K562 (cell line): ENCODE results near the gene METTL3. TPM values are rescaled to one million over a fixed set of nuclear protein-coding genes. Genes with fewer than 3 reads are reported as not detected.

ENCODE experiments used
- ARID1B ChIP-seq: fragments of 450-650 bp; IDR thresholded peaks from 2 replicates; pipeline ENCODE4 v1.6.1; 2016; ENCODE audit warnings: antibody characterized with exemption, mild to moderate bottlenecking, inconsistent platforms
- BACH1 ChIP-seq: fragments of 200-800 bp; sonication (Bioruptor generic); IDR thresholded peaks from 2 replicates; pipeline ENCODE4 v1.6.1; 2016; ENCODE audit warnings: missing genetic modification characterization, missing compliant biosample characterization
- C11orf30 ChIP-seq: fragments of 450-650 bp; IDR thresholded peaks from 2 replicates; pipeline ENCODE4 v1.6.1; 2016; ENCODE audit warnings: low read depth, mild to moderate bottlenecking
- ERF ChIP-seq: fragments of 450-650 bp; formaldehyde crosslinking; IDR thresholded peaks from 2 replicates; pipeline ENCODE4 v1.4.0; 2020; ENCODE audit warnings: mild to moderate bottlenecking, mixed read lengths
- ESRRA ChIP-seq: fragments of 450-650 bp; IDR thresholded peaks from 2 replicates; pipeline ENCODE4 v1.6.1; 2014; ENCODE audit warnings: low read depth, mild to moderate bottlenecking, moderate library complexity, borderline replicate concordance
- KDM2B ChIP-seq: fragments of 250-450 bp; sonication (Bioruptor Pico); IDR thresholded peaks from 2 replicates; pipeline ENCODE4 v1.8.0; 2021; ENCODE audit warnings: mild to moderate bottlenecking, moderate library complexity
- LEF1 ChIP-seq: fragments of 450-650 bp; IDR thresholded peaks from 2 replicates; pipeline ENCODE4 v1.6.1; 2016; ENCODE audit warnings: mild to moderate bottlenecking
- MAFK ChIP-seq: IDR thresholded peaks from 2 replicates; pipeline ENCODE4 v1.6.1; 2011; ENCODE audit warnings: low read length, improper control_type of control experiment
- NFIX ChIP-seq: fragments of 250-450 bp; sonication (Bioruptor Pico); IDR thresholded peaks from 2 replicates; pipeline ENCODE4 v1.4.0; 2020; ENCODE audit warnings: low read depth, mild to moderate bottlenecking, moderate library complexity
- NR2C1 ChIP-seq, 2 experiments: fragments of 450-650 bp; IDR thresholded peaks; 2 replicates each; pipeline ENCODE4 v1.6.1; 2017; ENCODE audit warnings: mild to moderate bottlenecking in 2 of 2, antibody characterized with exemption in 1 of 2, inconsistent platforms in 1 of 2, missing compliant biosample characterization in 1 of 2, missing genetic modification characterization in 1 of 2
- PHB ChIP-seq: fragments of 250-450 bp; sonication (Bioruptor Pico); IDR thresholded peaks from 2 replicates; pipeline ENCODE4 v1.5.0; 2021
- PPARD ChIP-seq: fragments of 250-450 bp; sonication (Bioruptor Pico); IDR thresholded peaks from 2 replicates; pipeline ENCODE4 v1.8.0; 2022; ENCODE audit warnings: inconsistent platforms, mild to moderate bottlenecking, moderate library complexity
- SMARCA4 ChIP-seq: fragments of 450-650 bp; IDR thresholded peaks from 2 replicates; pipeline ENCODE4 v1.6.1; 2016
- THRAP3 ChIP-seq: fragments of 450-650 bp; IDR thresholded peaks from 2 replicates; pipeline ENCODE4 v1.6.1; 2016; ENCODE audit warnings: mild to moderate bottlenecking, inconsistent platforms, borderline replicate concordance
- ZNF174 ChIP-seq: fragments of 250-450 bp; sonication (Bioruptor Pico); IDR thresholded peaks from 2 replicates; pipeline ENCODE4 v1.4.0; 2020; ENCODE audit warnings: mild to moderate bottlenecking
- polyA plus RNA-seq, 8 experiments: library from polyadenylated mRNA; depleted of rRNA in 4 of 8; stranded (reverse) in 5 of 8; unstranded in 3 of 8; fragments of >200 nt; fragmentation: Nextera tagmentation in 2 of 8; fragmentation: Illumina TruSeq in 1 of 8; extraction: Ambion mirVana in 2 of 8; extraction: Trizol in 1 of 8; gene quantifications; 2 replicates each; pipeline versions ENCODE4 v1.2.1 to v1.2.3, GENCODE V29; 2011 to 2014; ENCODE audit warnings: inconsistent platforms in 1 of 8, missing spikeins in 1 of 8
- total RNA-seq, 7 experiments: library from RNA; depleted of rRNA in 6 of 7; stranded (reverse); fragments of >200 nt in 6 of 7; fragmentation: Illumina TruSeq in 2 of 7; extraction: Trizol in 2 of 7; gene quantifications; 2 replicates each; pipeline versions ENCODE4 v1.2.1 to v1.2.3, GENCODE V29; 2011 to 2021; ENCODE audit warnings: low replicate concordance in 1 of 7
- TF ChIP-seq, protein P1 (sequence below), 3 experiments: IDR thresholded peaks in 2 of 3; conservative IDR thresholded peaks in 1 of 3; 2 replicates each; pipeline ENCODE4 v1.5.1; 2011 to 2012; ENCODE audit warnings: low read length in 3 of 3, mild to moderate bottlenecking in 3 of 3, control low read depth in 2 of 3, improper control_type of control experiment in 1 of 3, inconsistent platforms in 1 of 3, low read depth in 1 of 3, mixed read lengths in 1 of 3, moderate library complexity in 1 of 3; ENCODE audit not compliant: insufficient read depth in 2 of 3
- TF ChIP-seq, protein P2 (sequence below): fragments of 250-450 bp; sonication (Bioruptor Pico); IDR thresholded peaks from 2 replicates; pipeline ENCODE4 v1.4.0; 2020
- TF ChIP-seq, protein P3 (sequence below): fragments of 450-650 bp; IDR thresholded peaks from 2 replicates; pipeline ENCODE4 v1.7.1; 2018; ENCODE audit warnings: mild to moderate bottlenecking, low read depth; ENCODE audit not compliant: partially characterized antibody

METTL3 gene
- total and polyA plus RNA-seq, 9 of the 15 experiments (the other 6 are each of a cell fraction or from before 2014, with no cell fraction given), result 42.1 to 151 (median 65.7) TPM

DNA sequence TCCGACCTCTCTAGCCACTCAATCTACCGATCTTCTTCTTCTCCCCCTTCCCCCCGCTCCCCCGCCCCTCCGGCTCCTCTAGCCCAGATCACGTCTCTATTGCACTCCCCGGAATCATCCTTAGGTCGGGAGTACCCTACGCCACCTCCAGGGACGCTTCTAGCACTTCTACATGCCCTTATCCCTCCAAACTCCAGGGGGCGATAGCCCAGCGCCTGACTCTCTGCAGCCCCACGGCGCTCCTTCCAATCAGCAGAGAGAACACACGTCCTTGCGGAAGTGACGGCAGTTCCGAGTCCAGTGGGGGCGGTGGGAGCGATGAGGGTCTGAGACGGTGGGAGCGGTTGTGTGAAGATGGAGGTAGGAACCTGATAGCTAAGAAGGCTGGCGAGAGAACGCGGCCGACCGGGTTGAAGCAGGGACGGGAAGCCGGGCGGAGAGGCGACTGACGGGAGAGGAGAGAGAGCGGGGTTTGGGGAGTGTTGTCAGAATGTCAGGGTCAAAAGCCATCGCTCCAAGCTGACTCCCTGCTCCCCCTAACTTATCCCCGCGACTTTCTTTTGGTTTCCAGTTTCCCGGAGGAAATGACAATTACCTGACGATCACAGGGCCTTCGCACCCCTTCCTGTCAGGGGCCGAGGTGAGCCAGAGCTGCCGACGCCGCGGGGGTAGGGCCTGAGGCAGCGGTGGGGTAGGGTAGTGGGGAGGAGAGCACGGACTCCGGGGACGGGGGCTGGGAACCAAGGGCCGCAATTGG lies 34.0 kb downstream of the METTL3 start, which contains the start of the genes RAB2B and TOX4 (continued):
- TF ChIP-seq, protein P1, sequence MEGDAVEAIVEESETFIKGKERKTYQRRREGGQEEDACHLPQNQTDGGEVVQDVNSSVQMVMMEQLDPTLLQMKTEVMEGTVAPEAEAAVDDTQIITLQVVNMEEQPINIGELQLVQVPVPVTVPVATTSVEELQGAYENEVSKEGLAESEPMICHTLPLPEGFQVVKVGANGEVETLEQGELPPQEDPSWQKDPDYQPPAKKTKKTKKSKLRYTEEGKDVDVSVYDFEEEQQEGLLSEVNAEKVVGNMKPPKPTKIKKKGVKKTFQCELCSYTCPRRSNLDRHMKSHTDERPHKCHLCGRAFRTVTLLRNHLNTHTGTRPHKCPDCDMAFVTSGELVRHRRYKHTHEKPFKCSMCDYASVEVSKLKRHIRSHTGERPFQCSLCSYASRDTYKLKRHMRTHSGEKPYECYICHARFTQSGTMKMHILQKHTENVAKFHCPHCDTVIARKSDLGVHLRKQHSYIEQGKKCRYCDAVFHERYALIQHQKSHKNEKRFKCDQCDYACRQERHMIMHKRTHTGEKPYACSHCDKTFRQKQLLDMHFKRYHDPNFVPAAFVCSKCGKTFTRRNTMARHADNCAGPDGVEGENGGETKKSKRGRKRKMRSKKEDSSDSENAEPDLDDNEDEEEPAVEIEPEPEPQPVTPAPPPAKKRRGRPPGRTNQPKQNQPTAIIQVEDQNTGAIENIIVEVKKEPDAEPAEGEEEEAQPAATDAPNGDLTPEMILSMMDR (IDR thresholded peaks at IDR 0.05 in 2 of 3, conservative IDR thresholded peaks at IDR 0.05 in 1 of 3; ENCODE audit: insufficient read depth in 2 of 3, low read depth in 1 of 3, low read length in 3 of 3), result peak; percentile 92 to 99 (median 98)
- TF ChIP-seq ZNF174 (CRISPR knock-in tag) (no peak), MAFK (no peak), KDM2B (CRISPR knock-in tag) (no peak), LEF1 (peak; percentile 19; the same call in 1 of the 2 replicates), PPARD (no peak), ARID1B (peak; percentile 13; the same call in 1 of the 2 replicates), PHB (no peak), ERF (no peak), BACH1 (tag) (no peak), ESRRA (peak; percentile 19; the same call in 1 of the 2 replicates), THRAP3 (no peak), C11orf30 (peak; percentile 93), NFIX (CRISPR knock-in tag) (no peak), SMARCA4 (no peak), NR2C1 (IDR thresholded peaks at IDR 0.05) (peak; percentile 82), NR2C1 (tag; IDR thresholded peaks at IDR 0.05) (peak; percentile 70)
- TF ChIP-seq, protein P2, sequence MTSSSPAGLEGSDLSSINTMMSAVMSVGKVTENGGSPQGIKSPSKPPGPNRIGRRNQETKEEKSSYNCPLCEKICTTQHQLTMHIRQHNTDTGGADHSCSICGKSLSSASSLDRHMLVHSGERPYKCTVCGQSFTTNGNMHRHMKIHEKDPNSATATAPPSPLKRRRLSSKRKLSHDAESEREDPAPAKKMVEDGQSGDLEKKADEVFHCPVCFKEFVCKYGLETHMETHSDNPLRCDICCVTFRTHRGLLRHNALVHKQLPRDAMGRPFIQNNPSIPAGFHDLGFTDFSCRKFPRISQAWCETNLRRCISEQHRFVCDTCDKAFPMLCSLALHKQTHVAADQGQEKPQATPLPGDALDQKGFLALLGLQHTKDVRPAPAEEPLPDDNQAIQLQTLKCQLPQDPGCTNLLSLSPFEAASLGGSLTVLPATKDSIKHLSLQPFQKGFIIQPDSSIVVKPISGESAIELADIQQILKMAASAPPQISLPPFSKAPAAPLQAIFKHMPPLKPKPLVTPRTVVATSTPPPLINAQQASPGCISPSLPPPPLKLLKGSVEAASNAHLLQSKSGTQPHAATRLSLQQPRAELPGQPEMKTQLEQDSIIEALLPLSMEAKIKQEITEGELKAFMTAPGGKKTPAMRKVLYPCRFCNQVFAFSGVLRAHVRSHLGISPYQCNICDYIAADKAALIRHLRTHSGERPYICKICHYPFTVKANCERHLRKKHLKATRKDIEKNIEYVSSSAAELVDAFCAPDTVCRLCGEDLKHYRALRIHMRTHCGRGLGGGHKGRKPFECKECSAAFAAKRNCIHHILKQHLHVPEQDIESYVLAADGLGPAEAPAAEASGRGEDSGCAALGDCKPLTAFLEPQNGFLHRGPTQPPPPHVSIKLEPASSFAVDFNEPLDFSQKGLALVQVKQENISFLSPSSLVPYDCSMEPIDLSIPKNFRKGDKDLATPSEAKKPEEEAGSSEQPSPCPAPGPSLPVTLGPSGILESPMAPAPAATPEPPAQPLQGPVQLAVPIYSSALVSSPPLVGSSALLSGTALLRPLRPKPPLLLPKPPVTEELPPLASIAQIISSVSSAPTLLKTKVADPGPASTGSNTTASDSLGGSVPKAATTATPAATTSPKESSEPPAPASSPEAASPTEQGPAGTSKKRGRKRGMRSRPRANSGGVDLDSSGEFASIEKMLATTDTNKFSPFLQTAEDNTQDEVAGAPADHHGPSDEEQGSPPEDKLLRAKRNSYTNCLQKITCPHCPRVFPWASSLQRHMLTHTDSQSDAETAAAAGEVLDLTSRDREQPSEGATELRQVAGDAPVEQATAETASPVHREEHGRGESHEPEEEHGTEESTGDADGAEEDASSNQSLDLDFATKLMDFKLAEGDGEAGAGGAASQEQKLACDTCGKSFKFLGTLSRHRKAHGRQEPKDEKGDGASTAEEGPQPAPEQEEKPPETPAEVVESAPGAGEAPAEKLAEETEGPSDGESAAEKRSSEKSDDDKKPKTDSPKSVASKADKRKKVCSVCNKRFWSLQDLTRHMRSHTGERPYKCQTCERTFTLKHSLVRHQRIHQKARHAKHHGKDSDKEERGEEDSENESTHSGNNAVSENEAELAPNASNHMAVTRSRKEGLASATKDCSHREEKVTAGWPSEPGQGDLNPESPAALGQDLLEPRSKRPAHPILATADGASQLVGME (CRISPR knock-in tag), result no peak
- TF ChIP-seq, protein P3, sequence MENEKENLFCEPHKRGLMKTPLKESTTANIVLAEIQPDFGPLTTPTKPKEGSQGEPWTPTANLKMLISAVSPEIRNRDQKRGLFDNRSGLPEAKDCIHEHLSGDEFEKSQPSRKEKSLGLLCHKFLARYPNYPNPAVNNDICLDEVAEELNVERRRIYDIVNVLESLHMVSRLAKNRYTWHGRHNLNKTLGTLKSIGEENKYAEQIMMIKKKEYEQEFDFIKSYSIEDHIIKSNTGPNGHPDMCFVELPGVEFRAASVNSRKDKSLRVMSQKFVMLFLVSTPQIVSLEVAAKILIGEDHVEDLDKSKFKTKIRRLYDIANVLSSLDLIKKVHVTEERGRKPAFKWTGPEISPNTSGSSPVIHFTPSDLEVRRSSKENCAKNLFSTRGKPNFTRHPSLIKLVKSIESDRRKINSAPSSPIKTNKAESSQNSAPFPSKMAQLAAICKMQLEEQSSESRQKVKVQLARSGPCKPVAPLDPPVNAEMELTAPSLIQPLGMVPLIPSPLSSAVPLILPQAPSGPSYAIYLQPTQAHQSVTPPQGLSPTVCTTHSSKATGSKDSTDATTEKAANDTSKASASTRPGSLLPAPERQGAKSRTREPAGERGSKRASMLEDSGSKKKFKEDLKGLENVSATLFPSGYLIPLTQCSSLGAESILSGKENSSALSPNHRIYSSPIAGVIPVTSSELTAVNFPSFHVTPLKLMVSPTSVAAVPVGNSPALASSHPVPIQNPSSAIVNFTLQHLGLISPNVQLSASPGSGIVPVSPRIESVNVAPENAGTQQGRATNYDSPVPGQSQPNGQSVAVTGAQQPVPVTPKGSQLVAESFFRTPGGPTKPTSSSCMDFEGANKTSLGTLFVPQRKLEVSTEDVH, result peak; percentile 67
